ENCODE measurements around the gene GSTA5.

GSTA5 gene

GRCh38 chr6:52843605-52844004 lies 3.0 kb upstream of the GSTA5 start:
- no peak for TF ChIP-seq SIN3A (IDR thresholded peaks at IDR 0.05; ENCODE audit: borderline replicate concordance, insufficient read depth, low read length)

GRCh38 chr6:52839124-52840055 lies 1.2 kb downstream of the GSTA5 start:
- TF ChIP-seq FOXP2 (optimal IDR thresholded peaks at IDR 0.05; ENCODE audit: borderline replicate concordance, extremely low read depth, extremely low read length, insufficient read depth), result no peak
- no peak for TF ChIP-seq REST (IDR thresholded peaks at IDR 0.05; ENCODE audit: insufficient read depth in 1 of 2, low read depth in 2 of 2, low read length in 2 of 2)
- no peak for TF ChIP-seq SIN3A (IDR thresholded peaks at IDR 0.05; ENCODE audit: borderline replicate concordance, insufficient read depth, low read length)
- TF ChIP-seq TAF1 (IDR thresholded peaks at IDR 0.05; ENCODE audit: borderline replicate concordance, insufficient read depth, low read length), result no peak
- TF ChIP-seq POLR2AphosphoS5 (IDR thresholded peaks at IDR 0.05; ENCODE audit: low read depth, low read length), result no peak

GRCh38 chr6:52834481-52834880 lies 6.1 kb downstream of the GSTA5 start:
- TF ChIP-seq FOXP2 (optimal IDR thresholded peaks at IDR 0.05; ENCODE audit: borderline replicate concordance, extremely low read depth, extremely low read length, insufficient read depth) (no peak), POLR2AphosphoS5 (IDR thresholded peaks at IDR 0.05; ENCODE audit: low read depth, low read length) (no peak), SIN3A (IDR thresholded peaks at IDR 0.05; ENCODE audit: borderline replicate concordance, insufficient read depth, low read length) (no peak), TAF1 (IDR thresholded peaks at IDR 0.05; ENCODE audit: borderline replicate concordance, insufficient read depth, low read length) (no peak), REST (IDR thresholded peaks at IDR 0.05; ENCODE audit: insufficient read depth in 1 of 2, low read depth in 2 of 2, low read length in 2 of 2) (no peak)

- TF ChIP-seq FOXP2 (optimal IDR thresholded peaks at IDR 0.05; ENCODE audit: borderline replicate concordance, extremely low read depth, extremely low read length, insufficient read depth) (no peak), TAF1 (IDR thresholded peaks at IDR 0.05; ENCODE audit: borderline replicate concordance, insufficient read depth, low read length) (no peak), REST (IDR thresholded peaks at IDR 0.05; ENCODE audit: insufficient read depth in 1 of 2, low read depth in 2 of 2, low read length in 2 of 2) (no peak), SIN3A (IDR thresholded peaks at IDR 0.05; ENCODE audit: borderline replicate concordance, insufficient read depth, low read length) (no peak), POLR2AphosphoS5 (IDR thresholded peaks at IDR 0.05; ENCODE audit: low read depth, low read length) (no peak)
These were observed 11.4 kb downstream of the GSTA5 start for GRCh38 chr6:52829046-52829817.

- no peak for TF ChIP-seq TAF1 (IDR thresholded peaks at IDR 0.05; ENCODE audit: borderline replicate concordance, insufficient read depth, low read length)
- TF ChIP-seq POLR2AphosphoS5 (IDR thresholded peaks at IDR 0.05; ENCODE audit: low read depth, low read length), result no peak
- TF ChIP-seq SIN3A (IDR thresholded peaks at IDR 0.05; ENCODE audit: borderline replicate concordance, insufficient read depth, low read length), result no peak
- TF ChIP-seq FOXP2 (optimal IDR thresholded peaks at IDR 0.05; ENCODE audit: borderline replicate concordance, extremely low read depth, extremely low read length, insufficient read depth), result no peak
- no peak for TF ChIP-seq REST (IDR thresholded peaks at IDR 0.05; ENCODE audit: insufficient read depth in 1 of 2, low read depth in 2 of 2, low read length in 2 of 2)
These were observed 14.1 kb downstream of the GSTA5 start for GRCh38 chr6:52826513-52826912.

All from PFSK-1 (cell line).